GM10248 (cell line): ENCODE results near the gene VSX2.

Experiments used
- CTCF ChIA-PET: fragments of 300-600 bp; sonication (Branson Sonifier 250); formaldehyde crosslinking; extraction: SDS; loops from one replicate; lab custom pipeline; 2021; ENCODE audit warnings: antibody characterized with exemption; lab: Yijun Ruan, JAX
- POLR2A ChIA-PET: fragments of 350-650 bp; sonication (Branson Sonifier 250); formaldehyde crosslinking; extraction: SDS; loops from one replicate; lab custom pipeline; 2020; ENCODE audit warnings: antibody characterized with exemption; lab: Yijun Ruan, JAX
- DNase-seq: peaks from one replicate; pipeline ENCODE4 v3.0.0; 2012; ENCODE audit errors: extremely low spot score
- CTCF ChIP-seq: IDR thresholded peaks from 2 replicates; pipeline ENCODE4 v1.5.1; 2012; ENCODE audit warnings: mild to moderate bottlenecking, low read depth; ENCODE audit errors: extremely low read depth, missing control alignments, control extremely low read depth

VSX2 gene

GRCh38 chr14:74219277-74220205 is 19.7 kb upstream of the VSX2 start:
- no peak for TF ChIP-seq CTCF
- ChIA-PET POLR2A (interaction anchor here (1.1 kb wide), 1 partner anchor 486 kb away, joined by 5 read pairs; no protein-coding TSS in a partner anchor), CTCF (interaction anchor here (0.6 to 2.7 kb wide), 15 partner anchors 10 to 1068 kb away, joined by 3 to 15 read pairs (median 3); no protein-coding TSS in a partner anchor)
- no peak for DNase-seq

- no peak for DNase-seq
- ChIA-PET CTCF (interaction anchor here (1.1 to 2.2 kb wide), 4 partner anchors 9 to 31 kb away, joined by 3 to 7 read pairs (median 4); no protein-coding TSS in a partner anchor), POLR2A (no interaction called here)
- TF ChIP-seq CTCF, result no peak
Observed at GRCh38 chr14:74220991-74221390, 18.3 kb upstream of the VSX2 start.

GRCh38 chr14:74221741-74222140 is 17.5 kb upstream of the VSX2 start:
- ChIA-PET CTCF (interaction anchor here (0.9 to 2.2 kb wide), 5 partner anchors 8 to 30 kb away, joined by 3 to 7 read pairs (median 3); no protein-coding TSS in a partner anchor), POLR2A (no interaction called here)
- TF ChIP-seq CTCF, result no peak
- DNase-seq, result no peak

- DNase-seq, result no peak
- no peak for TF ChIP-seq CTCF
- CTCF ChIA-PET, result interaction anchor here (2.2 kb wide), 1 partner anchor 29 kb away, joined by 7 read pairs; no protein-coding TSS in a partner anchor
- POLR2A ChIA-PET, result interaction anchor here (0.7 kb wide), 1 partner anchor 1134 kb away, joined by 3 read pairs; no protein-coding TSS in a partner anchor
Observed at GRCh38 chr14:74223016-74223415, 16.2 kb upstream of the VSX2 start.

GRCh38 chr14:74231784-74232183 is 7.5 kb upstream of the VSX2 start:
- no peak for TF ChIP-seq CTCF
- POLR2A ChIA-PET, result no interaction called here
- CTCF ChIA-PET, result interaction anchor here (1.1 to 2.9 kb wide), 5 partner anchors 10 to 20 kb away, joined by 3 to 9 read pairs (median 3); no protein-coding TSS in a partner anchor
- no peak for DNase-seq

GRCh38 chr14:74235017-74235416 is 4.2 kb upstream of the VSX2 start:
- POLR2A ChIA-PET, result no interaction called here
- CTCF ChIA-PET, result interaction anchor here (2.6 kb wide), 1 partner anchor 16 kb away, joined by 11 read pairs; no protein-coding TSS in a partner anchor
- no peak for TF ChIP-seq CTCF

More at GRCh38 chr14:74235017-74235416, 4.2 kb upstream of the VSX2 start:
- no peak for DNase-seq
